Cardiac muscle cell (in vitro differentiated cells and primary cell): ENCODE results near the gene SLC16A2. TPM values are rescaled to one million over a fixed set of nuclear protein-coding genes. Genes with fewer than 3 reads are reported as not detected.
A peak's percentile ranks its signal among the peaks of the same experiment; 100 is the strongest.

ENCODE experiments used
- DNase-seq, 2 donors: peaks; one replicate each; pipeline versions ENCODE4 v3.0.0 to v3.0.0-alpha.2; 2010 to 2017; ENCODE audit warnings: low read depth in 1 of 2, low spot score in 1 of 2
- H3K27ac ChIP-seq: fragments of 200-600 bp; sonication (generic); 2 replicates; pipeline ENCODE4 v1.5.1; 2016
- H3K27me3 ChIP-seq: fragments of 200-600 bp; sonication (generic); 2 replicates; pipeline ENCODE4 v1.6.0; 2016; ENCODE audit warnings: control low read depth
- H3K36me3 ChIP-seq: fragments of 200-600 bp; sonication (generic); 2 replicates; pipeline ENCODE4 v1.5.1; 2016; ENCODE audit warnings: control low read depth
- H3K4me1 ChIP-seq: fragments of 200-600 bp; sonication (generic); 2 replicates; pipeline ENCODE4 v1.8.1; 2017; ENCODE audit warnings: low read depth, mild to moderate bottlenecking, mixed run types
- H3K4me3 ChIP-seq: fragments of 200-600 bp; sonication (generic); 2 replicates; pipeline ENCODE4 v1.5.1; 2016; ENCODE audit warnings: mild to moderate bottlenecking
- H3K9me3 ChIP-seq: fragments of 200-600 bp; sonication (generic); 2 replicates; pipeline ENCODE4 v1.5.1; 2017; ENCODE audit warnings: low read depth, mild to moderate bottlenecking, control low read depth
- CTCF ChIP-seq: IDR thresholded peaks from 2 replicates; pipeline ENCODE4 v1.5.1; 2012; ENCODE audit warnings: low read depth, mild to moderate bottlenecking, low read length
- polyA plus RNA-seq: library from polyadenylated mRNA; unstranded; fragments of >200 nt; fragmentation: Nextera tagmentation; extraction: Ambion mirVana; gene quantifications from 2 replicates; pipeline ENCODE4 v1.2.1, GENCODE V29; 2016
- total RNA-seq: library from RNA; depleted of rRNA; stranded (reverse); fragments of >200 nt; gene quantifications from 2 replicates; pipeline ENCODE4 v1.2.3, GENCODE V29; 2016

SLC16A2 gene
- total and polyA plus RNA-seq, 2 experiments from 2014 or later: 8.7 to 14.5 TPM

GRCh38 chrX:74446876-74447275 lies 25.6 kb downstream of the SLC16A2 start:
- DNase-seq: no peak
- no peaks in the 10 kb centered on the region for H3K9me3 ChIP-seq
- H3K27me3 ChIP-seq: no peaks in the 10 kb centered on the region
- TF ChIP-seq CTCF: no peak
- H3K36me3 ChIP-seq: no peaks in the 10 kb centered on the region
- no peak overlapping the region for H3K27ac ChIP-seq
- no peak overlapping the region for H3K4me3 ChIP-seq
- no peaks in the 10 kb centered on the region for H3K4me1 ChIP-seq

GRCh38 chrX:74448669-74449068 lies 27.4 kb downstream of the SLC16A2 start:
- no peaks in the 10 kb centered on the region for H3K27me3 ChIP-seq
- DNase-seq: no peak
- no peaks in the 10 kb centered on the region for H3K36me3 ChIP-seq
- no peaks in the 10 kb centered on the region for H3K9me3 ChIP-seq
- no peaks in the 10 kb centered on the region for H3K4me1 ChIP-seq
- no peak overlapping the region for H3K27ac ChIP-seq
- no peak overlapping the region for H3K4me3 ChIP-seq
- TF ChIP-seq CTCF: no peak

GRCh38 chrX:74449322-74449936 lies 28.1 kb downstream of the SLC16A2 start:
- DNase-seq: no peak
- Histone ChIP-seq H3K4me3 (no peak overlapping the region), H3K27me3 (no peaks in the 10 kb centered on the region), H3K27ac (no peak overlapping the region), H3K36me3 (no peaks in the 10 kb centered on the region), H3K9me3 (no peaks in the 10 kb centered on the region), H3K4me1 (no peaks in the 10 kb centered on the region)
- TF ChIP-seq CTCF: no peak

- Histone ChIP-seq H3K4me3 (no peak overlapping the region), H3K27me3 (no peaks in the 10 kb centered on the region), H3K9me3 (no peaks in the 10 kb centered on the region), H3K36me3 (no peaks in the 10 kb centered on the region), H3K27ac (no peak overlapping the region), H3K4me1 (no peaks in the 10 kb centered on the region)
- peak in 1 of 2 donors; percentile 10 for DNase-seq
- no peak for TF ChIP-seq CTCF
Measured at GRCh38 chrX:74449937-74450330, 28.6 kb downstream of the SLC16A2 start.

- DNase-seq: peak in 1 of 2 donors; percentile 91
- no peak overlapping the region for H3K27ac ChIP-seq
Measured at GRCh38 chrX:74450803-74451449, 29.6 kb downstream of the SLC16A2 start.

More at GRCh38 chrX:74450803-74451449, 29.6 kb downstream of the SLC16A2 start:
- no peak for TF ChIP-seq CTCF
- no peaks in the 10 kb centered on the region for H3K4me1 ChIP-seq
- no peaks in the 10 kb centered on the region for H3K36me3 ChIP-seq
- H3K9me3 ChIP-seq: no peaks in the 10 kb centered on the region
- no peaks in the 10 kb centered on the region for H3K27me3 ChIP-seq
- H3K4me3 ChIP-seq: no peak overlapping the region
